ENCODE measurements around the gene ZBTB26.

DNA sequence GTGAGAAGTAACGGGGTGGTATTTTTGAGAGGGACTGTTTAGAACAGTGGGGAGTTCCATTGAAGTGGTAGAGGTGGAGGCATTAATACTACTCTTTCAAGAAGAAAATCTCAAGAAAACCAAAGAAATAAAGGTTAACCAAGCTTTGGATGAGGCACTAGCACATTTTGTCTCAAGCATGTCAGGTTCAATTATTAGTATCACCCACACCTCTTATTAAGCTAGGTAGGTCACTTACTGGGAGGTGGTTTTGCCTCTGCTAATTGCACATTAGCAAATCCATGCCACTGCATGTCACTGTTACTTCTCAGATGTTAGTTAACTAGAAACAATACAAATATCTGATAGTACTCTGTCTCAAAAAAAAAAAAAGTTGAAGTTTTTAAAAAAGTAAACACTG, 19.7 kb upstream of the ZBTB26 start:
- no peak for TF ChIP-seq EZH2phosphoT487 (conservative IDR thresholded peaks at IDR 0.05; ENCODE audit: low read length)
- TF ChIP-seq, protein P1, sequence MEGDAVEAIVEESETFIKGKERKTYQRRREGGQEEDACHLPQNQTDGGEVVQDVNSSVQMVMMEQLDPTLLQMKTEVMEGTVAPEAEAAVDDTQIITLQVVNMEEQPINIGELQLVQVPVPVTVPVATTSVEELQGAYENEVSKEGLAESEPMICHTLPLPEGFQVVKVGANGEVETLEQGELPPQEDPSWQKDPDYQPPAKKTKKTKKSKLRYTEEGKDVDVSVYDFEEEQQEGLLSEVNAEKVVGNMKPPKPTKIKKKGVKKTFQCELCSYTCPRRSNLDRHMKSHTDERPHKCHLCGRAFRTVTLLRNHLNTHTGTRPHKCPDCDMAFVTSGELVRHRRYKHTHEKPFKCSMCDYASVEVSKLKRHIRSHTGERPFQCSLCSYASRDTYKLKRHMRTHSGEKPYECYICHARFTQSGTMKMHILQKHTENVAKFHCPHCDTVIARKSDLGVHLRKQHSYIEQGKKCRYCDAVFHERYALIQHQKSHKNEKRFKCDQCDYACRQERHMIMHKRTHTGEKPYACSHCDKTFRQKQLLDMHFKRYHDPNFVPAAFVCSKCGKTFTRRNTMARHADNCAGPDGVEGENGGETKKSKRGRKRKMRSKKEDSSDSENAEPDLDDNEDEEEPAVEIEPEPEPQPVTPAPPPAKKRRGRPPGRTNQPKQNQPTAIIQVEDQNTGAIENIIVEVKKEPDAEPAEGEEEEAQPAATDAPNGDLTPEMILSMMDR (IDR thresholded peaks at IDR 0.05; ENCODE audit: insufficient read depth, low read length, poor library complexity, severe bottlenecking) = no peak

Data from SU-DHL-6 (cell line).